ENCODE data around the gene MC4R. TPM values are rescaled to one million over a fixed set of nuclear protein-coding genes. Genes with fewer than 3 reads are reported as not detected.

The MC4R gene
- total RNA-seq, 1 experiment from 2014 or later, result not detected

GRCh38 chr18:60377778-60378469 is 5.3 kb upstream of the MC4R start:
- Histone ChIP-seq H3K9ac (ENCODE audit: low read length) (no peak overlapping the region), H3K79me2 (ENCODE audit: insufficient read depth, low read length) (no peaks in the 10 kb centered on the region), H4K20me1 (ENCODE audit: insufficient read depth) (no peaks in the 10 kb centered on the region), H3K9me3 (ENCODE audit: control insufficient read depth in 1 of 2, insufficient read depth in 1 of 2, low read depth in 1 of 2, low read length in 2 of 2) (no peaks in the 10 kb centered on the region), H3K27ac (ENCODE audit: low read depth, low read length) (no peak overlapping the region), H3K4me2 (ENCODE audit: low read length) (no peak overlapping the region), H2AFZ (ENCODE audit: low read depth, low read length, poor library complexity, severe bottlenecking) (no peak overlapping the region), H3K9me2 (ENCODE audit: insufficient read depth) (no peaks in the 10 kb centered on the region), H3K4me1 (ENCODE audit: control insufficient read depth in 1 of 2, insufficient read depth in 2 of 2, low read length in 2 of 2) (peaks cover 0 to under 1% of the 10 kb centered on the region in 2 experiments; a peak in 1 of 4 replicates), H3K4me3 (replicated peaks in 1 of 2; ENCODE audit: low read depth in 1 of 2, low read length in 2 of 2) (no peak overlapping the region), H3K36me3 (ENCODE audit: control insufficient read depth in 1 of 2, insufficient read depth in 2 of 2, low read length in 2 of 2) (no peaks in the 10 kb centered on the region), H3K27me3 (ENCODE audit: insufficient read depth, low read length) (no peaks in the 10 kb centered on the region)
- BruUV-seq (replicated peaks), result no TSS peak
- no peak for DNase-seq (ENCODE audit: low read depth, low spot score)
- ChIA-PET RAD21 (ENCODE audit: low non-redundant PET in 1 of 2, low total read pairs in 2 of 2, uncharacterized antibody in 2 of 2, unreplicated experiment in 2 of 2) (no interaction called here), CTCF (no interaction called here), POLR2A (no interaction called here)
- no peak for TF ChIP-seq CTCF (IDR thresholded peaks at IDR 0.05 in 2 of 3, conservative IDR thresholded peaks at IDR 0.05 in 1 of 3; ENCODE audit: borderline replicate concordance in 1 of 3, insufficient read depth in 1 of 3, low read depth in 2 of 3, low read length in 2 of 3)
- no peak for TF ChIP-seq EZH2phosphoT487 (IDR thresholded peaks at IDR 0.05; ENCODE audit: borderline replicate concordance)
- no peak for TF ChIP-seq ELF1 (IDR thresholded peaks at IDR 0.05; ENCODE audit: borderline replicate concordance, low read depth)
- TF ChIP-seq ATF3 (IDR thresholded peaks at IDR 0.05), result no peak
- TF ChIP-seq CBX3 (IDR thresholded peaks at IDR 0.05; ENCODE audit: low read depth), result no peak
- no peak for TF ChIP-seq EZH2 (IDR thresholded peaks at IDR 0.05)
- no peak for TF ChIP-seq EGR1 (IDR thresholded peaks at IDR 0.05; ENCODE audit: low read depth)
- TF ChIP-seq ZNF274 (IDR thresholded peaks at IDR 0.05; ENCODE audit: low read depth, low read length), result no peak
- TF ChIP-seq YY1 (IDR thresholded peaks at IDR 0.05; ENCODE audit: extremely low read depth, insufficient replicate concordance, low read depth, low read length), result no peak
- no peak for TF ChIP-seq FOSL1 (IDR thresholded peaks at IDR 0.05; ENCODE audit: low read depth)
- no peak for TF ChIP-seq POLR2A (IDR thresholded peaks at IDR 0.05; ENCODE audit: borderline replicate concordance, extremely low read depth, insufficient read depth, insufficient read length)
- no peak for TF ChIP-seq RAD21 (IDR thresholded peaks at IDR 0.05; ENCODE audit: low read depth)
- ATAC-seq, result no peak
- intact Hi-C loops (cut with micrococcal nuclease), result no loop called here

Data from HCT116 (cell line).